GM19025 (cell line): ENCODE measurements around the gene RNF113B.

Experiments used
- ATAC-seq: cut with Tn5 transposase; IDR thresholded peaks from one replicate; pipeline ENCODE4 v1.9.1; 2021; ENCODE audit warnings: mild to moderate bottlenecking, low read depth, moderate library complexity; ENCODE audit not compliant: unreplicated experiment

Gene RNF113B

DNA sequence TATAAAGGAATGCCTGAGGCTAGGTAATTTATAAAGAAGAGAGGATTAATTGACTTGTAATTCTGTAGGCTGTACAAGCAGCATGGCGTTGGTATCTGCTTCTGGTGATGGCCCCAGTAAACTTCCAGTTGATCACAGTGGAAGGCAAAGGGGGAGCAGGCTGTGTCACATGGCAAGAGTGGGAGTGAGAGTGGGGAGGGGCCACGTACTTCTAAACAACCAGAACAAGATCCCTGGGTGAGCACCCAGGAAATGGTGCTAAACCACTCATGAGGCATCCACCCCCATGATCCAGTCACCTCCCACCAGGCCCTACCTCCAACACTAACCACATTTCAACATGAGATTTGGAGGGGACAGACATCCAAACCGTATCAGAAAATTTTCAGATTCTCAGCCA lies 3.0 kb upstream of the RNF113B start:
- no peak for ATAC-seq

DNA sequence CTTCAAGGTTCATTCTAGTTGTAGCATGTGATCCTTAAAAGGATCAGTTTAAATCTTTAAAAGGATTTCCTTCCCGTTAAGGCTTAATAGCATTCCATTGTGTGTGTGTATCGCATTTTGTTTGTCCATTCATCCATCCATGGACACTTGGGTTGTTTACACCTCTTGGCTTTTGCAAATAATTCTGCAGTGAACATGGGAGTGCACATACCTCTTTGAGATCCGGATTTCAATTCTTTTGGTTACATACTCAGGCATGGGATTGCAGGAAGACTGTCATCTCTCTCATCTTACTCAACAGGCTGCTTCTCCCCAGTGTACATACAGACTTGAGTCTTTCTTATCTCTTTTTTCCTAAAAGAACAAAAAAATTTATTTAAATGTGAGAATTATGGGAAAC lies 1.2 kb downstream of the RNF113B start:
- no peak for ATAC-seq

DNA sequence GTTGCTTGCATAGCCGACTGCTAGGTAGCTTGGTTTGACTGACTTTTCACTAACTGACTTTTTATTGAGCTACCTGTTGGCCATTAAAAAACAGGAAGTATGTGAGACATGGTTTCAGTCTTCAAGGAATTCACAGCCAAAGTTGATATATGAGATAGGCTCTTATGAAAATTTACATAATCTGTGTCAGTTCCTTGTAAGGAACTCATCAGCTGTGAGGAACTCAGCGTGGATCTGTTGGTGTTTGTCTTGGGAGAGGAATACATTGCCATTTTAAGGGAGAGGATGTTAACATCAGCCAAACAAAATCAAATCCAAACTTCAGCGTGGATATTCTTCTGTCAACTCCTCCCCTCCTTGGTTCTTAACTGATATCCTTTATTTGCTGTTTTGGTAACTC lies 2.0 kb downstream of the RNF113B start:
- no peak for ATAC-seq

DNA sequence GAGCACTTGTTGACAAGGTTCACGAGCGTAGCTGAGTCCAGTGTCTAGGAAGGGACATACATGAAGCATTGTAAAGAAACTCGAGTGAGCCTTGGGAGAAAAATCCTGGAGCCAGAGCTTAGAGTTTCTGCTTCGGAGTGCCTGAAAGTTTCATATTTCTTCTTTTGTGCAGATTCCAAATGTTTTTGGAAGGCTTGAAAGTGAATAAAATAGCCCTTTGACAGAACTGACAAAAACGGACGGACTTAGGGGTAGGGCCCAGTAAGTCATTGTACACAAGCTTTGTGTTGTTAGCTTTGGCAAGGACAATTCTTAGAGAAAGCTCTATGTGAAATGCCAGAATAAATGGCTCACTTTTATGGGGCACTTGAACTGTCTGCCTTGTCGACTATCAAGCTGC lies 2.8 kb downstream of the RNF113B start:
- no peak for ATAC-seq

DNA sequence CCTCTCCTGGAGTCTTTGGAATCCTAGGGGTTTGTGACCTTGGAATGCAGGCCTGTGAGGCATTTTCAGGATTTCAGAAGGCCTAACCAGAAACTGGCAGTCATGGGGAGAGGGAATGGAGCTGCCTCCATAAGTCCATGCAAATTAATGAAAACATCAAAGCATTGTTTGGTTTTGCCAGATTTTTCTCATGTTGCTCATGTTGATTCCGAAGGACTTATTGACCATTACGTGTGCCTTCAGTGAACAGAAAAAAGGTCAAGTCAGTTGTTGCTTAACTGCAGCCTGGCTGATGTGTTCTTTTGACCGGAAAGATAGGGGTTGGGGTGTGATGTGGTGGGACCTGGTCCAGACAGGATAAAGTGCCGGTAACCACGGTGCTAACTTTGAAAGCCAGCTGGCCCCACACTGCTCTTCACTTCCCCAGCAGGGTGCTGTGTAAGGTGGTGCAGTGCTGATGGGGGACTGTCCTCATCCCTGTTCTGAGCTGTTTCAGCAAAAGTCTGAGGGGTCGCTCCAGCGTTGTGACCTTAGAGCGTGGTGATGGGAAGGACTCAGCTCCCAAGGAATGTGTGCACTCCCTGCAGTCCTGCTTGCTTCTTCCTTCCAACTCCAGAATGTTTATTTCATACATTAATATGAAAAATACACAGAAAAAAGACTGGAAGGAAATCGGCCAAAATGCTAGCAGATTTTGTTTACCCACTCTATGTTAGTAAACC lies 3.5 kb downstream of the RNF113B start:
- ATAC-seq: no peak

DNA sequence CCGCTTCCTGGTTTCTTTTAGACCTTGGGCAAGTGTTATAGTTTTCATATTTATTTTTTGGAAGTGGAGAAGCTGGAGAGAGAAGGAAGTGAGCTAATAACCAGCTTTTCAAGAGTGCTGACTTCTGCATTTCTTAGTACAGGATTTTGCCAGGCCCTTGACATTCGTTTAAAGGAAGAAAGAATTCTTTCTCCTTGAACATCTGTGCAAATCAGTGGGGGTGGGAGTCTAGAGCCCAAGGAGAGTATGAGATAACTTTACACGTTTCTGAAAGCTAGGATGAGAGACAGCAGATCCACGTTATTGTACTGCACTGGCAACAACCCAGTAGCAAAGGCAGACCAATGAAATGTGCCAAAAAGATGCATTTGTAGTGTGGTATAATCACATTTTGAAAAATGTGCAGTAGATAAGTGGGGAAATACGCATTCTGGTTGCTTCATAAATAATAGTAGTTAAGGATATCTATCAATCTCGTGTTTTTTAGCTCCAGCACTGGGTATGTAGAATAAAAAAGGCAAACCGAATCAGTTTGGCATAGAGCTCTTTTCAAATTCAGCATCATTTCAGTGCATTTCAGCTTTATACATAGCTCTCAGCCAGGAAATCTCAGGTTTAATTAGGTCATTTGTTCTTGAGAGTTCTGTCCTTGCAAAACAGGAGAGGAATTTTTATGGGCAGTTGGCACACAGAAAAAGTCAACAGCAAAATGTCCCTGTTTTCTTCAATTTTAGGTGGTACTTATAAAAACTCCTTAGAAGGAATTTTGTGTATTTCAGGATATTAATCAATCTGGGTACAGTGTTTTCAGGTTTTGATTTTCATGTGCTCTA lies 4.3 kb downstream of the RNF113B start:
- ATAC-seq: no peak

DNA sequence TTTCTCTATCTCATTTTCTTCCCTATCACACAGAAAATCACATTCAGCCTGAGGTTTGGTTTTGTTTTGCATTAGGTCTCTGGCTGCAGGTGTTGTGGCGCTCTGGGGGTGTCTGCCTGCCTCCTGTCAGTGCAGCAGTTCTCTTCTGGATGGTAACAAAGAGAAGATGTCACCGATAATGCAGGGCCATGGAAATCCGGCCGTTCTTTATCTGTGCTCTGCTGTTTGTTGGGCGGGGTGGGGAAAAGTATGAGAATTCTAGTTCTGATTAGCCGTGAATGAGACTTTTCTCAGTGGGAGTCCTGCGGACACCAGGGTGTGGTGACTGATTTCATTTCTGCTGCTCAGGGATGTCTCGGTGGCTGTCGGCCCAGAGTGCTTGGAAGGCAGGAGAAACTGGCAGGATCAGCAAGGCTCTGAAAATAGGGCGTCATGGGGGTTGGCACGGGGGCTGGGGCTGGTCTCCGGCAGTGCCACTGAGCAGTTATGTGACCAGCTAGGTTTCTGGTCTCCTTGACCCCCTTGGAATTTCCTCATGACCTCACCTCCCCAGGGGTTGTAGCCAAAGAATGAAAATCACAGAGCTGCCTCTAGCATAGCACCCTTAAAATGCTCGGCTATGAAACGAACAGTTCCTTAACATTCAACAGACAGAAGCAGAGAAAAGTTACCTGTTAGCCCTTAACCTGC lies 5.0 kb downstream of the RNF113B start:
- no peak for ATAC-seq

DNA sequence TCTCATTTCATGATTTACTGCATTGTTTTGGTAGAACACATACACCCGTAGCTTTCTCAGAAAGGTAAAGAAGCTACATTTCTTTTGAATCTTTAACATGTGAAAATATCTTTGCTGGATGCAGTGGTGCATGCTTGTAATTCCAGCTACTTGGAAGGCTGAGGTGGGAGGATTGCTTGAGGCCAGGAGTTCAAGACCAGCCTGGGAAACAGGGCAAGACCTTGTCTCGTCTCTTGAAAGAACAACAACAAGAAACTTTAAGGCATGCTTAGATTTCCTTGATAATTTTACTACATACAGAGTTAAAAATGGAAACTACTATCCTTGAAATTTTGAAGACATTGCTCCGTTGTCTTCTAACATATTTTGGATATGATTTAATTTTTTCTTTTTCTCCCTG lies 7.7 kb downstream of the RNF113B start:
- no peak for ATAC-seq

DNA sequence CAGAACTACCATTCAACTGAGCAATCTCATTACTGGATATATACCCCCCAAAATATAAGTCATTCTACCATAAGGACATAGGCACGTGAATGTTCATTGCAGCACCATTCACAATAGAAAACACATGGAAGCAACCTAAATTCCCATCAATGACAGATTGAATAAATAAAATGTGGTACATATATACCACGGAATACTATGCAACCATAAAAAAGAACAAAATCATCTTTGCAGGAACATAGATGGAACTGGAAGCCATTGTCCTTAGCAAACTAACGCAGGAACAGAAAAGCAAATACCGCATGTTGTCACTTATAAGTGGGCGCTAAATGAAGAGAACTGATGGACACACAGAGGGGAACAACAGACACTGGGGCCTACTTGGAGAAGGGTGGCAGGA lies 14.1 kb downstream of the RNF113B start:
- ATAC-seq: no peak

DNA sequence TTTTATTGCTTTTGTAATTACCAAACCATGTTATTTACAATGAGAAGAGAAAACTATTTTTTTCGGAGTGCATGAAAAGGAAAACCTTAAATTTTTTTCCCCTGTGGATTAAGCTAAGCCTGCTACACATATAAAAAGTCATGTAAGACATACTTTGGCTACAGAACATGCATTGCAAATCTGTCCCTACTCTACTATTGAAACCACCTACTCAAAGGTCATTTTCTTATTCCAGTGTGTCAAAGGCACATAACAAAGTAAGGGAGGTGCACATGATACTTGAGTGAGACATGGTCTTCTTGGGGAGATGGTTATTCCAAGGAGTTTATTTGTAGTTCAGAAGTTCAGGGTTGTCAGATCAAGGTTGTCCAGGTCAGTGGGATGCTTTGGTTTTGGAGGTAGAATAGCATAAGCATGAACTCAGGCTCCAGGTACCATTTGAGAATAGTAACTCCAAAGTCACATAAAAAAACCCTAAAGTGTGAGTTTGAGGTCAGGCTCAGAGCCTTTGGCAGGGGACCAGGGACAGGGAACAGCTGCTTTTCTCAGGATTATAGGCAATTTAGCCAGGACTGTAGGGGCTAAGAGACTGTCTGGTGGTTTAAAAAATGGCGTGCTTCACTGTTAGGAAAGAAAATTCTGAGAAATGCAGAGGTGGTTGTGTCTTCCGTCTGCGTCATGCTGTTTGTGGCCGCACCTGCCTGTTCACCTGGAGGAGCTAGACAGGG lies 18.7 kb downstream of the RNF113B start:
- no peak for ATAC-seq

DNA sequence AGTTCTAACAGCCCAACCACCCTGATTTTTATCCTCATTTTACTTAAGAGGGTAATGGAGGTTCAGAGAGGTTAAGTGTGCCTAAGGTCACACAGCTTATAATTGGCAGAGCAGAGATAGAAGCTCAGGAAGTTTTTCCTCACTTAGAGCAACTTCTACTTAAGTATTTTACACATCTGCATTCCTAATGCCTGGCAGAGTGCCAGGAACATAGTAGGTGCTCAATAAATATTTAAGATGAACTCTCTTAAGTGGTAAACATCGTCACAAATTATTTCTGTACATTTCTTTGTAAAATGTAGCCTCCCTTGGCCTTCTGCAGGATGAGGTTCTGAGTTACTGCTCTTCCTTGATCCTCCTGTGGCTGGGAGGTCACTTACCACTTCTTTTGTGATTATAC lies 19.5 kb downstream of the RNF113B start:
- no peak for ATAC-seq

DNA sequence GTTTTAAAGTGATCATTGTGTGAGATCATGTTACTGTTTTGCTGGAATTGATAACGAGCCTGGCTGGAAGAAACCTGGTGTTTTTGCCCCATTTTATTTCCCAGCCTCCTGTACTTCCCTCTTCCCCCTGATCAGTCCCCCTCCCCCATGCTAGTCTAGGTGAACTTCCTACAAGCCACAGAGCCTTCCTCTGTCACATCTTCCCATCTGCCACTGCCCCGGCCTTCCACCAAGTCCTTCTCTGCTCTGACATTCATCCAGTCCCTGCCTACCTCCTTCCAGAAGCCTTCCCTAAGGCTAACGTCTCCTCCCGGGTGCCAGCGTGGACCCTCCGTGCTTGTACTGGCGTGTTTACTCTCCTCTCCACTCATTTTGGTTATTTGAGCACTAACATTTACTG lies 19.9 kb downstream of the RNF113B start:
- no peak for ATAC-seq

DNA sequence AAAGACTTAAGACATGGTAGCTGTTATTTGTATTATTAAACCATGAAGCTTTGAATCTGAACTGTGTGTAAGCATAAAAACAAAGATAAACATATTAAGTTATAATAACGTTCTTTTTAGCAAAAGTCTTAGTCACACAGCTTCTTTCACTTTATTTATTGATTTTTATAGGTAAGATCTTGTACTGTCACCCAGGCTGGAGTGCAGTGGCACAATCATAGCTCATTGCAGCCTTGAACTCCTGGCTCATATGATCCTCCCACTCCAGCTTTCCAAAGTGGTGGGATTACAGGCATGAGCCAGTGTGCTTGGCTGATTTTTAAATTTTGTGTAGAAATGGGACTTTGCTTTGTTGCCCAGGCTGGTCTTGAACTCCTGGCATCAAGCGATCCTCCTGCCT lies 20.8 kb downstream of the RNF113B start:
- ATAC-seq: no peak

DNA sequence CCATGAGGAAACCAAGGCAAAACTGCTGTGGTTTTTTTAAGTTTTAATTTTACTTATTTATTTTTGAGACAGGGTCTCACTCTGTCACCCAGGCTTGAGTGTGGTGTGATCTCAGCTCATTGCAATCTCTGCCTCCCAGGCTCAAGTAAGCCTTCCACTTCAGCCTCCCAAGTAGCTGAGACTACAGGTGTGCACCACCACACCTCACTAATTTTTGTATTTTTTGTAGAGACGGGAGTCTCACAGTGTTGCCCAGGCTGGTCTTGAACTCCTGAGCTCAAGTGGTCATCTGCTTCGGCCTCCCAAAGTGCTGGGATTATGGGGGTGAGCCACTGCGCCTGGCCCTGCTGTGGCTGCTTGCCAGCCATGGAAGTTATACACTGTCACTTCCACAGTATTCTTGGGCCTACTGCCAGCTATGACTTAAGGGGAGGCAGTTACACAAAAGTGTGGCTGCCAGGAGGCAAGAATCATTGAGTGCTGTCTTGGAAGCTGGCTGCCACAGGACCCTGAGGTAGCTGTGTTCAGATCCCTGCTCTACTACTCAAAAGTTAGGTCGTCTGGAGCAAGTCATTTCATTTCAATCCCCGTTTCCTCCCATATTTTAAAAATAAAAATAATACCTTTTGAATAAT lies 21.5 kb downstream of the RNF113B start:
- no peak for ATAC-seq

DNA sequence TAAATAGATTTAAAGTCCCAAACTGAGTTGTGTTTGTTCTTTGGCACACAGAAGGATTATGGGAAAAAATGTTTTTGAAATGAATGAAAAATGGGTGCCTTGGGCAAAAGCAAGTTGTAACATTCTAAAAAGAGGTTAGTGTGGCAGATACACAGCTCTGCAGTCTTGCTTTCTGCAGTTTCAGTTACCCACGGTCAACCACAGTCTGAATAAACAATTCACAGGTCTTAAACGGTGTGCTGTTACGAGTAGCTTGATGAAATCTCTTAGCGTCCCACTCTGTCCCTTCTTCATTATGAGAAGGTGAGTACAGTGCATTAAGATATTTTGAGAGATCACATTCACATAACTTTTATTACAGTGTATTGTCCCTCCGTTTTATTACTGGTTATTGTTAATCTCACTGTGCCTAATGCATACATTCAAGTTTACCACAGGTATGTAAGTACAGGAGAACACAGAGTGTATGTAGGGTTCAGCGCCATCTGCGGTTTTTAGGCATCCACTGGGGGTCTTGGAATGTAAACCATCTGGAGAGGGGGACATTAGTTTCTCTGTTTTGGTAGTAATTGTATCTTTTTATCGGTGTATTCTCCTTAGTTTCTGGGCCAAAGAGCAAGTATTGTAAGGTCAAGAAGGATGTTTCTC lies 26.1 kb downstream of the RNF113B start:
- ATAC-seq: no peak

DNA sequence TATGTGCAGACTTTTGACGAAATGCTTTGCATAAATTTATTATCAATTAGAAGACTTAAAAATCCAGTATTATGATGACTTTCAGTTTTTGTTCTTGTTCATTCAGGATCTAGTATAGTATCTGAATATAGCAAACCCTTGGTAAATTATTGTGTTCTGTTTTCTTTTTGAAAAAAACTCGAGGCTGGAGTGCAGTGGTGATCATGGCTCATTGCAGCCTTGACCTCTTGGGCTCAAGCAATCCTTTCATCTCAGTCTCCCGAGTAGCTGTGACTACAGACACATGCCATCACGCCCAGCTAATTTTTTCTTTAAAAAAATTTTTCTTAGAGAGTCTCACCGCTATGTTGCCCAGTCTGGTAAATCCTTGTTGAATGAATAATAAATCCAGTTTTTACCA lies 29.5 kb downstream of the RNF113B start:
- ATAC-seq: no peak

DNA sequence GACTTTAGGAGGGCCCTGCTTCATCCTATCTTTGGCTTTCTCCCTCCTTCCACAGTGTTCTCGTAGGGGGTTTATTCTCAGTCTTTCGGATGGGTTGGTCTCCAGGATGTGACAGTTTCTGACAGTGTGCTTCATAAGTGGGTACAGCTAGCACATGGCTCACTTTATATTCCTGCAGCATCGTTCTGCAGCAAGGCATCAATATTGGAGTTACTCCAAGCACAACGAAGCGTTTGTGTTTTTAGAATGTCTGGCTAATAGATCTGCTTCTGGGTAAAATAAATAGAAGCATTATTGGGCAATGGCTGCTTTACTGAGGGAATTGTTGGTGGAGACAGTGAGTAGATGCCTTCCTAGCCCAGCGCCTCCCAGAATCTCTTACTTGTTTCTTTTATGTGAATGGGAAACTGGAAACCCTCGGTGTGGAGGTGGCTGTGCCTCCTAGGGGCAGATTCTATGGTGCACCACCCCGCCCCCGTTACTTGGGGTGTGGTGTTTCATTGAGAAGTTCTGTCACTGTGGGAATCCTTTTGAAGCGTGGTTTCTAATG lies 32.2 kb downstream of the RNF113B start:
- no peak for ATAC-seq

DNA sequence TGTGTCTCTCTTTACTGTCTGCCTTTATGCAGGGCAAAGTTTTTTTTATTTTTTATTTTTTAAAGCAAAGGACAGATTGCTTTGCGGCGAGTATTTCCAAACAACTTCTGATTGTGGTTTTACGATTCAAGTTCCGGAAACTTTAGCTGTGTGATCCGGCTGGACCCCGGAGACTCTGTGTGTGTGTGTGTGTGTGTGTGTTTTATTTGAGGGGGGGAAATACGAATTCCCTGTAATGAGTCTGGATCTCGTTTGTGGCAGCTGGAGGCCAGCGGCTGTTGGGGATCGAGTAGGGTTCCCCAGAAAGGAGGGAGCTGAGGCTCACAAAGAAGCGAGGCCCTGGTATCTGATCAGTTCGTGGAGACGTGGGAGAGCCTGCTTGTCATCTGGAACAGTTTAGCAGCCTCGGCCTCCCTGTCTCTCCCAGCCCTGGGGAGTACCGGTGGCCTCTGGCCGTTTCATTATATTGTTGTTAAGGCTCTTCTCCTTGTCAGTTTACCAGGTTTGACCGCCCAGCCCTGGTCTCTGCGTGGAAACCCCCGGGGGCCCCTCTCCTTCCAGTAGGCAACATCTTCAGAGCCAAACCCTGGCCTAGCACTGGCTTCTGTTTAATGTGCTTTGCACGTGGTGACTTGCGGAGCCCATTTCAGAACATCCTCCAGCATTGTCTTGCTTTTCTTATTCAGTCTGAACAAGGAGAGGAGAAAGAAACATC lies 32.9 kb downstream of the RNF113B start:
- no peak for ATAC-seq

DNA sequence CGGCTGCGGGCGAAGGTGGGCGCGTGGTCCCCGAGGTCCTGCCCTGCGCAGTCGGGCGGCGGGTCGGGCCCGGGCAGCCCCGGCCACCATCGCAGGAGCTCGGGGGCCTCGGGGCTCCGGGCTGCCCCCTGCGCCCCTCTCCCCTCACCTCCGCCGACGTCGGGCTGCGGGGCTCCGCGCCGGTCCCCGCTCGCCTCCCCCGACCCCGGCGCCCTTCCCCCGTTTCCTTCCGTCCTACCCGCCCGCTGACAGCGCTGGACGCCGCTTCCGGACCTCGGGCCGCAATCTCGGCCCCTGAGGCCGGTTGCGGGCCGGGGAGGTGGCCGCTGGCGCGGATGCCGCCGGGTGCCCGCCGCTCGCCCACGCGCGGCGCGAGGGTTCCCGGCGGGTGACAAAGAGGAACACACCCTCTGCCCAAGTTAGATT lies 33.5 kb downstream of the RNF113B start:
- peak; percentile 4 for ATAC-seq
